Stimulated activated CD4-positive, alpha-beta T cell treated with anti-CD3 and anti-CD28 coated beads, Interleukin-4, amount 100 ng/mL, for 1 hour (primary cell): ENCODE results near the gene SPN.
"Not testable (repeated sequence)": the region's sequence is repeated elsewhere in the genome, so short reads cannot be mapped to it uniquely, and the experiment has no call there.

Experiments used
- DNase-seq: peaks from one replicate; pipeline ENCODE4 v3.0.0-alpha.2; 2020

Gene SPN

GRCh38 chr16:29663016-29663806, at the start of gene SPN:
SPN (plus strand) TSS chr16:29663247; CDS start chr16:29663729, 482 bp downstream.
- no peak for DNase-seq

GRCh38 chr16:29613307-29614057, 49.6 kb upstream of the SPN start:
- DNase-seq: peak; percentile 95

DNA sequence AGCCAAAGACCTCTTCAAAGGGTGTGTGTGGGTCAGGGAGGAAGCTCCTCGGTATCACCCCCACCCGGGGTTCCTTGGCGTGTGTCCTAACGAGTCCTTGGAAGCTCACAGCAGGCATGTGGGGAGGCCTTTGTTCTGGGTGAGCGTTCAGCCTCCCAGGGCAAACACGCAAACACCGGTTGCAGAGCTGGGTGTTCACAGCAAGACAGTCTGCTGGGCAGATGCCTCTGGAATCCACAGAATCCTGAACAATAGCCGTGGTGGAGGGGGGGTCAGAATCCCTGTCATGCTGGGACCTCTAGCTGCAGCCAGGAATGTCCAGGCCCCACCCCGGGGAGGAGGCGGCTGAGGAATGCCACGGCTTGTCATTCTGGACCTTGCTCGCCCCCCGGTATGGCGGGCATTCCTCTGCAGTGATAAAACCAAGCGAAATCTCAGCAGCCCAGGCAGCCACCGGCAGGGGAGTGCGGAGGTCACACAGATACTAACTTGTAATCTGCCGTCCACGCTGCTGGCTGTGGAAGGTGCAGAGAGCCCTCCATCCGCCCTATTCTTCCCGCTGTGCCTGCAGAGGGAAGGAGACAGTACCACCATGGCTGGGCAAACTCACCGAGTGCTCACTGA, 48.2 kb upstream of the SPN start:
- not testable (repeated sequence) for DNase-seq

GRCh38 chr16:29616127-29616526, 46.9 kb upstream of the SPN start:
- not testable (repeated sequence) for DNase-seq

DNA sequence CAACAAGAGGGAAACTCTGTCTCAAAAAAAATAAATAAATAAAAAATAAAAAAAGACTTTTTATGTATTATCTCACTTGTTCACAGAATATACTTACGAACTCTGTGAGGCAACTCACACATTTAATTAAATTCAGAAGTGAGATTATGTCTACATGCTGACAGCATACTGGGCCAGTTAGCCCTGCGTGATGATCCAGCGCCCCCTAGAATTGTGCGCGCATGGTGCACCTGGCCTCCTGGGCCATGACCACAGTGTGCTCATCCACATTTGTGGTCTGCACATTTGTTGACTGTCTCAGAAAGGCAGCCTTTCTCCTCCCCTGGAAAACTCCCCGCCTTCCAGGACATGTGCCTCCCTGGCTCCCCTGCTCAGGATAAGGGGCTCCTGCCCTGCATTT, 42.5 kb upstream of the SPN start:
- peak; percentile 42 for DNase-seq

DNA sequence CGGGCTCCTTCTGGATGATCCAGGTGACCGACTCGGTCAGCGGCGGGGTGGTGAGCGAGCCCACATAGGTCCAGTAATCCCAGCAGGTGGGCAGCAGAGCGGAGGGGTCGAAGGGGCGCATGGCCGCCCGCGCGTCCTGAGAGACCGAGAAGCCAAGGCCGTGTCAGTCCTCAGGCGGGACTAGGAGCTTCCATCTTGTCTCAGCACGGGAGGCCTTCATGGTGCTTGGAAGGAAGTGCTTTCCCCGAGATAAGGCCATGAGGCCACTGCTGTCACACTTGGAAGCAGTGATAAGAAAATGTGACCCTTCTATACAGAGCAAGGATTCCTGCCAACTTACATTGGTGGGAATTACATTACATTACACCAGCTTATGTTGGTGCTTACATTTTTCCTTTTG, 40.3 kb upstream of the SPN start:
- not testable (repeated sequence) for DNase-seq

- not testable (repeated sequence) for DNase-seq
These were observed 39.8 kb upstream of the SPN start for GRCh38 chr16:29623253-29623652.

DNA sequence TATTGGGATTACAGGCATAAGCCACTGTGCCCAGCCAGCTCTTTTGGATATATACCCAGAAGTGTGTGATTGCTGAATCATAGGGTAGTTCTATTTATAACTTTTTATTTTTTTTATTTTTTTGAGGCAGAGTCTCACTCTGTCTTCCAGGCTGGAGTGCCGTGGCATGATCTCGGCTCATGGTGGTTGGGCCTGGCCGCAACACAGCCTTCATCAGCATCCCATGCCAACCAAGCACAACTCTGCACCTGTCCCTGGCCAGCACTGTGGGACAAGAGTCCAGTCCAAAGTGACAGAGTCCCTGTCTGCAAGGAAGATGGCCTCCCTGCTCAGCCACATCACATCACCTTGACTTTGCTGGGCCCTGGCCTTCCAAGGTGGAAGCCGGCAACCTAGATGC, 37.9 kb upstream of the SPN start:
- not testable (repeated sequence) for DNase-seq

DNA sequence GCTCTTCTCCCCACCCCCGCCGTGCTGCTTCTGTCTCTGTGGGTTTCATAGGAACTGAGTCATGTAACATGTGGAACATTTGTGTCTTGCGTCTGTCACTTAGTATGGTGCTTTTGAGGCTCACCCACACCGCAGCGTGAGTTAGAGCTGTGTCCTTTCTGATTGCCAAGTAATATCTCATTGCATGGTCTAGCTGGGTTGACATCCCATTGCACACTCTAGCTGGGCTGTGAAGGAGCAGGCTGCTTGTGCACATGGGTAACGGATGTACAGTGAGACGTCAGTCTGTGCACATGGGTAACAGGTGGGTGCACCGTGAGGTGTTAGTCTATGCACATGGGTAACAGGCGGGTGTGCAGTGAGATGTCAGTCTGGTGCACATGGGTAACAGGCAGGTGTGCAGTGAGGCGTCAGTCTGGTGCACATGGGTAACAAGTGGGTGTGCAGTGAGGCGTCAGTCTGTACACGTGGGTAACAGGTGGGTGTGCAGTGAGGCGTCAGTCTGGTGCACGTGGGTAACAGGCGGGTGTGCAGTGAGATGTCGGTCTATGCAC, 36.2 kb upstream of the SPN start:
- DNase-seq: peak; percentile 53

- not testable (repeated sequence) for DNase-seq
These were observed 35.4 kb upstream of the SPN start for GRCh38 chr16:29627661-29628075.

DNA sequence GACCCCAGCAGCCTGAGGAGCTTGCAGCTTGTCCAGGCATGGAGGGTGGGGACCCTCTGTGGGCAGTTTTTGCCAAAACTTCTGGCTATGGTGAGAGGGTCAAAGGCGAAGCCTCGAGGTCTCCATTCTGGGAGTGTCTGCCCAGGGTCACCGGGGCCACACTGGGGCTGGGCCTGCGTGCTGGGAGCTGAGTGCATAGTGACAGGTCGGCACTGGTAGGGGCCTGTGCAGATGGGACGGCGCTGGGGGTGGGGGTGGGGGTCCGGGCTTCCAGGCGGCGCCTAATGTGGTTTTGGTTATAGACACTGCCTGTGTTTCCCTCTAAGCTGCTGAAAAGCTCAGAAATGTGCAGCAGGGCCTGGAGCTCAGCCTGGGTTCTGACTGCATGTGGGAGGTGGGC, 34.3 kb upstream of the SPN start:
- DNase-seq: not testable (repeated sequence)

- not testable (repeated sequence) for DNase-seq
These were observed 33.7 kb upstream of the SPN start for GRCh38 chr16:29629318-29629717.

DNA sequence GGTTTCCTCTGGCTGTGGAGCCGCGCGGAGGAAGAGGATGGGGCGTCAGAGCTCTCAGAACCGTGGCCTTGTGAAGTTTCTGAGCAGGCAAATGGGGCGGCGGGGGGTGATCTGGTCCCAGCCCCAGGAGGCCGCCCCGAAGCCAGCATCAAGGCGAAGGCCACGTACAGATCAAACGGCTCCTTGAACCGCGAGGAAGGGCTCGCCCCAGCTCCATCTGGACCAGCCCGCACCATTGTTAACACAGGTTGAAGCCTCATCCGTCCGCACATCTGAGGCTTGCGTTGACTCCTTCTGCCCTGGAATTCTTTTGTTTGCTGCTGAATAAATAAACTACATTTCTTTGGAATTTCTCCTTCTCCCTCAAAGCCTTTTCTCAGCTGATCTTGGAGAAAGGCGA, 31.4 kb upstream of the SPN start:
- DNase-seq: not testable (repeated sequence)

GRCh38 chr16:29635902-29636301, 27.1 kb upstream of the SPN start:
- not testable (repeated sequence) for DNase-seq

- not testable (repeated sequence) for DNase-seq
These were observed 26.7 kb upstream of the SPN start for GRCh38 chr16:29636368-29636767.

DNA sequence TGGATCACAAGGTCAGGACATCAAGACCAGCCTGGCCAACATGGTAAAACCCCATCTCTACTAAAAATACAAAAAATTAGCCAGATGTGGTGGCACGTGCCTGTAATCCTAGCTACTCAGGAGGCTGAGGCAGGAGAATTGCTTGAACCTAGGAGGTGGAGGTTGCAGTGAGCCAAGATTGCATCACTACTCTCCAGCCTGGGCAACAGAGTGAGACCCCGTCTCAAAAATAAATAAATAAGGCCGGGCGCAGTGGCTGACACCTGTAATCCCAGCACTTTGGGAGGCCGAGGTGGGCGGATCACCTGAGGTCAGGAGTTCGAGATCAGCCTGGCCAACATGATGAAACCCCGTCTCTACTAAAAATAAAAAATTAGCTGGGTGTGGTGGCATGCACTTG, 24.3 kb upstream of the SPN start:
- DNase-seq: not testable (repeated sequence)

GRCh38 chr16:29641561-29641960, 21.5 kb upstream of the SPN start:
- DNase-seq: no peak

- DNase-seq: no peak
These were observed 19.5 kb upstream of the SPN start for GRCh38 chr16:29643596-29643995.

DNA sequence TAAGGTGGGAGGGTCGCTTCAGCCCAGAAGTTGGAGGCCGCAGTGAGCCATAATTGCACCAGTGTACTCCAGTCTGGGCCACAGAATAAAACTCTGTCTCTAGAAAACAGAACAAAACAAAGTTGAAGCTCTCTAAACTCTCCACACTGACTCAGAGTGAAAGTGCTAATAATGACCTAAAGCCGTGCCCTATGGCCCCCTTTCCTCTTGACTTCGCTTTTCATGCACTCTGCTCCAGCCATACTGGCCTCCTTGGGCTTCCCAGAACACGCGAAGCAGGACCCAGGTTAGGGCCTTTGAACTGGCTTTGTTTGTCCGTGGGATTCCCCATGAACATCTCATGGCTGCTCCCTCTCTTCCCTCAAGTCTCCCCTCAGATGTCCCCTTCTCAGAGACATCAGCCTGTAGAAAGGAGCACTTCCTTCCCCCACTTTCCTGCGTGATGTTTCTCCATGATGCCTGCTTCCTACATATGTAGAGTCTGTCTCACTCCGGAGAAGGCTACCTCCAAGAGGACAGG, 18.6 kb upstream of the SPN start:
- no peak for DNase-seq

- no peak for DNase-seq
These were observed 17.9 kb upstream of the SPN start for GRCh38 chr16:29644973-29645693.

DNA sequence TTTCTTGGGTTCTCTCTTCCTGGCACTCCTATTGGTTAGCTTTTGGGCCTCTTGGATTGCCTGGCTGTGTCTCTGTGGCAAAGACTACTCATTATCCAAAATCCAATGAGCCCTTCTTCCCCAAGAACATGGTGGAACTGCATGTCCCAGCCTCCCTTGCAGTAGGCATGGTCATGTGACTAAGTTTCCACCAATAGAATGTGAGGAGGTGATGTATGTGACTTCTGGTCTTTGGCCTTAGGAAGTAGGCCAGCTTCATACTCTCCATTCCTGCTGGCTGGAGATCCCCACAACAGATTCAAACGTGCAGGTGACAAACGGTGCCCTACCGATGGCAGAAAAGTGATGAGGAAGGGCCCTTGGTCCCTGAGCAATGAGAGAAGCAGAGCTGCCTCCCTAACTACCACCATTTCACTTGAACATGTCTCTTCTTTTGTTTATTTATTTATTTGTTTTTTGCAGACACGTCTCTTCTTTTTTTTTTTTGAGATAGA, 17.3 kb upstream of the SPN start:
- no peak for DNase-seq

DNA sequence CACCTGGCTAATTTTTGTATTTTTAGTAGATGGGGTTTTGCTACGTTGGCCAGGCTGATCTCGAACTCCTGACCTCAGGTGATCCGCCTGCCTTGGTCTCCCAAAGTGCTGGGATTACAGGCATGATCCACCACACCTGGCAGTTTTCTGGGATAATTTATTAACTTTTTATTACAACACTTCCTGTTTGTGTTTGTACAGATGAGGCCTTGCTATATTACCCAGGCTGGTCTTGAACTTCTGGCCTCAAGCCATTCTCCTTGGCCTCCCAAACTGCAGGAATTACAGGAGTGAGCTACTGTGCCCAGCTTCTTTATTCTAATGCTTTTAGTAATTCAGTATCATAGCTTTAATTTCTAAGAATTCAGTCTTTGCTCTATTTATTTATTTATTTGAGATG, 16.1 kb upstream of the SPN start:
- no peak for DNase-seq
